ENCODE results near the gene RBMY1A1.

- TF ChIP-seq CTCF (IDR thresholded peaks at IDR 0.05; ENCODE audit: poor library complexity) (no peak), EZH2 (IDR thresholded peaks at IDR 0.05; ENCODE audit: borderline replicate concordance) (no peak), EZH2phosphoT487 (IDR thresholded peaks at IDR 0.05; ENCODE audit: low read depth, severe bottlenecking, unreplicated experiment) (no peak)
Observed at GRCh38 chrY:21592059-21592458, 57.4 kb downstream of the RBMY1A1 start.

All from hepatocyte (in vitro differentiated cells).